GM23338 (cell line): ENCODE measurements around the gene MSH3. TPM values are rescaled to one million over a fixed set of nuclear protein-coding genes. Genes with fewer than 3 reads are reported as not detected.

Source experiments
- ATAC-seq: fragments of 200-7000 bp; cut with Tn5 transposase; 3 replicates; pipeline ENCODE4 v1.9.1; 2020
- DNase-seq: peaks from one replicate; pipeline ENCODE4 v3.0.0-alpha.2; 2015; ENCODE audit warnings: low spot score
- H2AFZ ChIP-seq: fragments of 200-600 bp; sonication (generic); 2 replicates; pipeline ENCODE4 v1.8.0; 2016; ENCODE audit warnings: antibody characterized with exemption, mild to moderate bottlenecking, moderate library complexity
- H3F3A ChIP-seq: fragments of 200-600 bp; sonication (generic); replicated peaks from 2 replicates; pipeline ENCODE4 v1.8.0; 2017; ENCODE audit warnings: antibody characterized with exemption, mixed run types, low read depth
- H3K27ac ChIP-seq: fragments of 200-600 bp; sonication (generic); 2 replicates; pipeline ENCODE4 v1.6.1; 2016; ENCODE audit warnings: low read depth
- H3K27me3 ChIP-seq: fragments of 200-600 bp; sonication (generic); 2 replicates; pipeline ENCODE4 v1.8.0; 2016; ENCODE audit warnings: mild to moderate bottlenecking, mixed run types, moderate library complexity; ENCODE audit not compliant: insufficient read depth
- H3K36me3 ChIP-seq: fragments of 200-600 bp; sonication (generic); 2 replicates; pipeline ENCODE4 v1.8.0; 2016; ENCODE audit warnings: mild to moderate bottlenecking; ENCODE audit not compliant: insufficient read depth
- H3K4me1 ChIP-seq: fragments of 200-600 bp; sonication (generic); 2 replicates; pipeline ENCODE4 v1.8.0; 2016; ENCODE audit warnings: mild to moderate bottlenecking, moderate library complexity; ENCODE audit not compliant: insufficient read depth
- H3K4me2 ChIP-seq: fragments of 200-600 bp; sonication (generic); 2 replicates; pipeline ENCODE4 v1.7.1; 2017; ENCODE audit warnings: mixed run types
- H3K4me3 ChIP-seq: fragments of 200-600 bp; sonication (generic); 2 replicates; pipeline ENCODE4 v1.6.1; 2016; ENCODE audit warnings: mixed run types
- H3K79me2 ChIP-seq: fragments of 200-600 bp; sonication (generic); replicated peaks from 2 replicates; pipeline ENCODE4 v1.8.0; 2017; ENCODE audit warnings: mild to moderate bottlenecking; ENCODE audit not compliant: insufficient read depth
- H3K9me2 ChIP-seq: fragments of 200-600 bp; sonication (generic); 2 replicates; pipeline ENCODE4 v1.8.0; 2017; ENCODE audit not compliant: insufficient read depth
- H4K20me1 ChIP-seq: fragments of 200-600 bp; sonication (generic); replicated peaks from 2 replicates; pipeline ENCODE4 v1.8.0; 2017; ENCODE audit warnings: mild to moderate bottlenecking; ENCODE audit not compliant: insufficient read depth
- H3K27ac Mint-ChIP-seq: 2 replicates; pipeline ENCODE4 v1.8.0; 2020; ENCODE audit warnings: inconsistent platforms, mild to moderate bottlenecking, moderate library complexity, mixed read lengths
- H3K27me3 Mint-ChIP-seq: 3 replicates; pipeline ENCODE4 v1.8.0; 2022; ENCODE audit warnings: low read depth, mild to moderate bottlenecking, moderate library complexity, mixed read lengths, inconsistent platforms; ENCODE audit not compliant: insufficient read depth, poor library complexity
- H3K36me3 Mint-ChIP-seq: 3 replicates; pipeline ENCODE4 v1.8.0; 2021; ENCODE audit warnings: low read depth, mild to moderate bottlenecking, inconsistent platforms, moderate library complexity, mixed read lengths
- H3K4me1 Mint-ChIP-seq: 3 replicates; pipeline ENCODE4 v1.8.0; 2020; ENCODE audit warnings: mild to moderate bottlenecking, inconsistent platforms, mixed read lengths
- H3K4me3 Mint-ChIP-seq: 3 replicates; pipeline ENCODE4 v1.8.0; 2021; ENCODE audit warnings: moderate library complexity, mild to moderate bottlenecking, inconsistent platforms, mixed read lengths
- H3K9me3 Mint-ChIP-seq: 3 replicates; pipeline ENCODE4 v1.8.0; 2020; ENCODE audit warnings: moderate library complexity, mild to moderate bottlenecking, inconsistent platforms, mixed read lengths
- EZH2 ChIP-seq: fragments of 200-600 bp; sonication (generic); IDR thresholded peaks from one replicate; pipeline ENCODE4 v1.8.0; 2017; ENCODE audit warnings: antibody characterized with exemption, mild to moderate bottlenecking, low read depth; ENCODE audit not compliant: unreplicated experiment
- JUNB ChIP-seq: IDR thresholded peaks from one replicate; pipeline ENCODE4 v1.6.1; 2016; ENCODE audit warnings: antibody characterized with exemption; ENCODE audit not compliant: unreplicated experiment
- POLR2AphosphoS5 ChIP-seq: IDR thresholded peaks from 2 replicates; pipeline ENCODE4 v1.6.1; 2016; ENCODE audit warnings: antibody characterized with exemption, low read depth
- STAT1 ChIP-seq: IDR thresholded peaks from one replicate; pipeline ENCODE4 v1.6.1; 2016; ENCODE audit warnings: antibody characterized with exemption; ENCODE audit not compliant: unreplicated experiment
- ZNF114 ChIP-seq: fragments of 250-450 bp; sonication (Bioruptor Pico); IDR thresholded peaks from 2 replicates; pipeline ENCODE4 v1.5.0; 2020; ENCODE audit warnings: mild to moderate bottlenecking, moderate library complexity
- ZNF331 ChIP-seq: fragments of 250-450 bp; sonication (Bioruptor Pico); IDR thresholded peaks from 2 replicates; pipeline ENCODE4 v1.5.0; 2020; ENCODE audit warnings: low read depth, mild to moderate bottlenecking, moderate library complexity
- long read RNA-seq: library from polyadenylated mRNA; unstranded; transcript quantifications from one replicate; pipeline ENCODE4 v2.0.0, GENCODE V29; 2020; ENCODE audit not compliant: unreplicated experiment
- polyA plus RNA-seq: library from polyadenylated mRNA; unstranded; fragments of >200 nt; fragmentation: Nextera tagmentation; extraction: Ambion mirVana; gene quantifications from 2 replicates; pipeline ENCODE4 v1.2.1, GENCODE V29; 2016
- total RNA-seq: library from RNA; depleted of rRNA; stranded (reverse); fragments of >200 nt; shearing (Covaris generic); gene quantifications from 2 replicates; pipeline ENCODE4 v1.2.3, GENCODE V29; 2014; rRNA removed
- TF ChIP-seq, protein P1 (sequence below): IDR thresholded peaks from one replicate; pipeline ENCODE4 v1.6.1; 2018; ENCODE audit warnings: antibody characterized with exemption; ENCODE audit not compliant: unreplicated experiment
- TF ChIP-seq, protein P2 (sequence below), 2 experiments: fragments of 200-600 bp in 1 of 2; sonication (generic) in 1 of 2; conservative IDR thresholded peaks; 2 replicates each; pipeline versions ENCODE4 v1.5.1 to v1.6.1; 2016 to 2017; ENCODE audit warnings: antibody characterized with exemption in 2 of 2, low read depth in 2 of 2, mild to moderate bottlenecking in 2 of 2, moderate library complexity in 1 of 2
- TF ChIP-seq, protein P3 (sequence below): IDR thresholded peaks from 2 replicates; pipeline ENCODE4 v1.6.1; 2016; ENCODE audit warnings: antibody characterized with exemption

The MSH3 gene
- total RNA-seq (16.6 and 17.1 TPM in 2 replicates), polyA plus RNA-seq (9.1 and 13.3 TPM in 2 replicates)
- long read RNA-seq, partial matches to known transcripts = 7 of 7 reads
- long read RNA-seq, other reads (novel, unspliced or antisense) = 0 of 7 reads

DNA sequence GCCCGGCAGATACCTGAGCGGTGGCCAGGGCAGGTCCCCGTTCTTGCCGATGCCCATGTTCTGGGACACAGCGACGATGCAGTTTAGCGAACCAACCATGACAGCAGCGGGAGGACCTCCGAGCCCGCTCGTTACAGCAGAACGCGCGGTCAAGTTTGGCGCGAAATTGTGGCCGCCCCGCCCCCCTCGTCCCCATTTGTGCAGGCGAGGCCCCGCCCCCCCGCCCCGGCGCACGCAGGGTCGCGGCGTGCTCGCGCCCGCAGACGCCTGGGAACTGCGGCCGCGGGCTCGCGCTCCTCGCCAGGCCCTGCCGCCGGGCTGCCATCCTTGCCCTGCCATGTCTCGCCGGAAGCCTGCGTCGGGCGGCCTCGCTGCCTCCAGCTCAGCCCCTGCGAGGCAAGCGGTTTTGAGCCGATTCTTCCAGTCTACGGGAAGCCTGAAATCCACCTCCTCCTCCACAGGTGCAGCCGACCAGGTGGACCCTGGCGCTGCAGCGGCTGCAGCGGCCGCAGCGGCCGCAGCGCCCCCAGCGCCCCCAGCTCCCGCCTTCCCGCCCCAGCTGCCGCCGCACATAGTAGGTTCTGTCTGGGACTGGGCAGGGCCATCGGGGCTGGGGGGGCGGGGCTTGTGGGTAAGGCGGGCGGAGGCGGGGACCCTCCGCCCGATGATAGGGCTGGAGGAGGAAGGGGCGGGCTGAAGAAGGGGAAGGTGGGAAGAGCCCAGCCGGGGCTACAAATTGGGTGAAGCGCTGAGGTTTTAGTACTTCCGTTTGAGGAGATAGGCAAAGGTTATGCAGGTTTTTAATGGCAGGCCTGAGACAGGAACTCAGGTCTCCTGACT lies at the start of gene MSH3, which contains the start of gene DHFR:
MSH3 (plus strand) TSS at position 262 of the 840 bp plus-strand sequence; CDS start at position 338, 76 bp downstream.
DHFR (minus strand) TSS at position 593 of the 840 bp plus-strand sequence; CDS start at position 99, 494 bp downstream.
- ATAC-seq (peak; percentile 85), DNase-seq (peak; percentile 96)
- Histone ChIP-seq H3K27ac (peak within 1 kb of the TSS; percentile 95), H4K20me1 (no peaks in the 10 kb centered on the region; the same call in 1 of the 2 replicates), H3K4me1 (peaks cover 22% of the 10 kb centered on the region), H3K36me3 (peaks cover 18% of the 10 kb centered on the region), H3K9me2 (no peaks in the 10 kb centered on the region), H3K79me2 (peaks cover 20% of the 10 kb centered on the region), H3K4me2 (peak within 1 kb of the TSS; percentile 99), H3K27me3 (no peaks in the 10 kb centered on the region), H3F3A (no peaks in the 10 kb centered on the region; the same call in 1 of the 2 replicates), H3K4me3 (peak within 1 kb of the TSS; percentile 97), H2AFZ (peak within 1 kb of the TSS; percentile 78; the same call in 1 of the 2 replicates)
- H3K4me3 Mint-ChIP-seq = peak within 1 kb of the TSS; percentile 98
- peaks cover 17% of the 10 kb centered on the region for H3K4me1 Mint-ChIP-seq
- peaks cover 5% of the 10 kb centered on the region for H3K27me3 Mint-ChIP-seq
- H3K9me3 Mint-ChIP-seq = no peaks in the 10 kb centered on the region
- H3K36me3 Mint-ChIP-seq = peaks cover 39% of the 10 kb centered on the region
- TF ChIP-seq POLR2AphosphoS5 = peak; percentile 82
- no peak for TF ChIP-seq STAT1
- TF ChIP-seq, protein P1, sequence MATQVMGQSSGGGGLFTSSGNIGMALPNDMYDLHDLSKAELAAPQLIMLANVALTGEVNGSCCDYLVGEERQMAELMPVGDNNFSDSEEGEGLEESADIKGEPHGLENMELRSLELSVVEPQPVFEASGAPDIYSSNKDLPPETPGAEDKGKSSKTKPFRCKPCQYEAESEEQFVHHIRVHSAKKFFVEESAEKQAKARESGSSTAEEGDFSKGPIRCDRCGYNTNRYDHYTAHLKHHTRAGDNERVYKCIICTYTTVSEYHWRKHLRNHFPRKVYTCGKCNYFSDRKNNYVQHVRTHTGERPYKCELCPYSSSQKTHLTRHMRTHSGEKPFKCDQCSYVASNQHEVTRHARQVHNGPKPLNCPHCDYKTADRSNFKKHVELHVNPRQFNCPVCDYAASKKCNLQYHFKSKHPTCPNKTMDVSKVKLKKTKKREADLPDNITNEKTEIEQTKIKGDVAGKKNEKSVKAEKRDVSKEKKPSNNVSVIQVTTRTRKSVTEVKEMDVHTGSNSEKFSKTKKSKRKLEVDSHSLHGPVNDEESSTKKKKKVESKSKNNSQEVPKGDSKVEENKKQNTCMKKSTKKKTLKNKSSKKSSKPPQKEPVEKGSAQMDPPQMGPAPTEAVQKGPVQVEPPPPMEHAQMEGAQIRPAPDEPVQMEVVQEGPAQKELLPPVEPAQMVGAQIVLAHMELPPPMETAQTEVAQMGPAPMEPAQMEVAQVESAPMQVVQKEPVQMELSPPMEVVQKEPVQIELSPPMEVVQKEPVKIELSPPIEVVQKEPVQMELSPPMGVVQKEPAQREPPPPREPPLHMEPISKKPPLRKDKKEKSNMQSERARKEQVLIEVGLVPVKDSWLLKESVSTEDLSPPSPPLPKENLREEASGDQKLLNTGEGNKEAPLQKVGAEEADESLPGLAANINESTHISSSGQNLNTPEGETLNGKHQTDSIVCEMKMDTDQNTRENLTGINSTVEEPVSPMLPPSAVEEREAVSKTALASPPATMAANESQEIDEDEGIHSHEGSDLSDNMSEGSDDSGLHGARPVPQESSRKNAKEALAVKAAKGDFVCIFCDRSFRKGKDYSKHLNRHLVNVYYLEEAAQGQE = no peak
- TF ChIP-seq, protein P2, sequence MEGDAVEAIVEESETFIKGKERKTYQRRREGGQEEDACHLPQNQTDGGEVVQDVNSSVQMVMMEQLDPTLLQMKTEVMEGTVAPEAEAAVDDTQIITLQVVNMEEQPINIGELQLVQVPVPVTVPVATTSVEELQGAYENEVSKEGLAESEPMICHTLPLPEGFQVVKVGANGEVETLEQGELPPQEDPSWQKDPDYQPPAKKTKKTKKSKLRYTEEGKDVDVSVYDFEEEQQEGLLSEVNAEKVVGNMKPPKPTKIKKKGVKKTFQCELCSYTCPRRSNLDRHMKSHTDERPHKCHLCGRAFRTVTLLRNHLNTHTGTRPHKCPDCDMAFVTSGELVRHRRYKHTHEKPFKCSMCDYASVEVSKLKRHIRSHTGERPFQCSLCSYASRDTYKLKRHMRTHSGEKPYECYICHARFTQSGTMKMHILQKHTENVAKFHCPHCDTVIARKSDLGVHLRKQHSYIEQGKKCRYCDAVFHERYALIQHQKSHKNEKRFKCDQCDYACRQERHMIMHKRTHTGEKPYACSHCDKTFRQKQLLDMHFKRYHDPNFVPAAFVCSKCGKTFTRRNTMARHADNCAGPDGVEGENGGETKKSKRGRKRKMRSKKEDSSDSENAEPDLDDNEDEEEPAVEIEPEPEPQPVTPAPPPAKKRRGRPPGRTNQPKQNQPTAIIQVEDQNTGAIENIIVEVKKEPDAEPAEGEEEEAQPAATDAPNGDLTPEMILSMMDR (conservative IDR thresholded peaks at IDR 0.05; ENCODE audit: low read depth in 2 of 2) = peak in 1 of 2 experiments; percentile 17; a peak in 1 of 4 replicates
- TF ChIP-seq, protein P3, sequence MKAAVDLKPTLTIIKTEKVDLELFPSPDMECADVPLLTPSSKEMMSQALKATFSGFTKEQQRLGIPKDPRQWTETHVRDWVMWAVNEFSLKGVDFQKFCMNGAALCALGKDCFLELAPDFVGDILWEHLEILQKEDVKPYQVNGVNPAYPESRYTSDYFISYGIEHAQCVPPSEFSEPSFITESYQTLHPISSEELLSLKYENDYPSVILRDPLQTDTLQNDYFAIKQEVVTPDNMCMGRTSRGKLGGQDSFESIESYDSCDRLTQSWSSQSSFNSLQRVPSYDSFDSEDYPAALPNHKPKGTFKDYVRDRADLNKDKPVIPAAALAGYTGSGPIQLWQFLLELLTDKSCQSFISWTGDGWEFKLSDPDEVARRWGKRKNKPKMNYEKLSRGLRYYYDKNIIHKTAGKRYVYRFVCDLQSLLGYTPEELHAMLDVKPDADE = 0 out of 2 replicates have a peak, but pooled peaks have one; percentile 14
- no peak for TF ChIP-seq JUNB
- no peak for TF ChIP-seq ZNF114 (CRISPR knock-in tag)
- no peak for TF ChIP-seq EZH2
- TF ChIP-seq ZNF331 (CRISPR knock-in tag) = no peak
- peak within 1 kb of the TSS; percentile 99 for H3K27ac Mint-ChIP-seq
